Choroid plexus epithelial cell (primary cell): ENCODE results near the gene NBPF1.
"Not testable (repeated sequence)": the region's sequence is repeated elsewhere in the genome, so short reads cannot be mapped to it uniquely, and the experiment has no call there.

Experiments
- DNase-seq: peaks from one replicate; pipeline ENCODE4 v3.0.0-alpha.2; 2010; ENCODE audit warnings: low read depth
- H3K4me3 ChIP-seq: 2 replicates; pipeline ENCODE4 v1.5.1; 2011; ENCODE audit warnings: low read depth, mild to moderate bottlenecking, control low read depth, low read length, moderate library complexity
- CTCF ChIP-seq: conservative IDR thresholded peaks from 2 replicates; pipeline ENCODE4 v1.5.1; 2011; ENCODE audit warnings: low read depth, mild to moderate bottlenecking, control low read depth, inconsistent platforms, low read length, moderate library complexity

Gene NBPF1

GRCh38 chr1:16532235-16532991, 81.0 kb downstream of the NBPF1 start:
- not testable (repeated sequence) for H3K4me3 ChIP-seq, DNase-seq
- TF ChIP-seq CTCF, result peak; percentile 26

- not testable (repeated sequence) for H3K4me3 ChIP-seq, DNase-seq
Observed at GRCh38 chr1:16528338-16528737, 85.0 kb downstream of the NBPF1 start.

GRCh38 chr1:16525769-16526168, 87.6 kb downstream of the NBPF1 start:
- H3K4me3 ChIP-seq, DNase-seq: not testable (repeated sequence)

GRCh38 chr1:16521679-16522078, 91.7 kb downstream of the NBPF1 start:
- not testable (repeated sequence) for H3K4me3 ChIP-seq, DNase-seq

- H3K4me3 ChIP-seq, result peak overlapping the region; percentile 46
- TF ChIP-seq CTCF, result no peak
- no peak for DNase-seq
Observed at GRCh38 chr1:16521288-16521583, 92.1 kb downstream of the NBPF1 start.

- TF ChIP-seq CTCF, result peak; percentile 2
- peak; percentile 10 for DNase-seq
- H3K4me3 ChIP-seq, result peak overlapping the region; percentile 46
Observed at GRCh38 chr1:16520435-16521287, 92.7 kb downstream of the NBPF1 start.

GRCh38 chr1:16519255-16519951, 94.0 kb downstream of the NBPF1 start:
- DNase-seq, H3K4me3 ChIP-seq: not testable (repeated sequence)

GRCh38 chr1:16518913-16519254, 94.5 kb downstream of the NBPF1 start:
- DNase-seq, H3K4me3 ChIP-seq: not testable (repeated sequence)

GRCh38 chr1:16516694-16517410, 96.5 kb downstream of the NBPF1 start:
- not testable (repeated sequence) for DNase-seq, H3K4me3 ChIP-seq

GRCh38 chr1:16514107-16515055, 99.0 kb downstream of the NBPF1 start, which contains the start of gene RNU1-1:
Gene RNU1-1 (minus strand): TSS chr1:16514285.
- peak within 1 kb of the TSS; percentile 40 for H3K4me3 ChIP-seq
- DNase-seq, result peak; percentile 77

- not testable (repeated sequence) for H3K4me3 ChIP-seq
- DNase-seq, result peak; percentile 97
Observed at GRCh38 chr1:16513412-16514106, 99.8 kb downstream of the NBPF1 start.

GRCh38 chr1:16512624-16513411, 100.5 kb downstream of the NBPF1 start:
- H3K4me3 ChIP-seq, DNase-seq: not testable (repeated sequence)
